IPS-NIHi11 (cell line): ENCODE results near the gene UBQLN4.
"Not testable (repeated sequence)": the region's sequence is repeated elsewhere in the genome, so short reads cannot be mapped to it uniquely, and the experiment has no call there.

Experiments used
- DNase-seq: peaks from one replicate; pipeline ENCODE4 v3.0.0; 2012; ENCODE audit warnings: mixed read lengths, low spot score

The UBQLN4 gene

DNA sequence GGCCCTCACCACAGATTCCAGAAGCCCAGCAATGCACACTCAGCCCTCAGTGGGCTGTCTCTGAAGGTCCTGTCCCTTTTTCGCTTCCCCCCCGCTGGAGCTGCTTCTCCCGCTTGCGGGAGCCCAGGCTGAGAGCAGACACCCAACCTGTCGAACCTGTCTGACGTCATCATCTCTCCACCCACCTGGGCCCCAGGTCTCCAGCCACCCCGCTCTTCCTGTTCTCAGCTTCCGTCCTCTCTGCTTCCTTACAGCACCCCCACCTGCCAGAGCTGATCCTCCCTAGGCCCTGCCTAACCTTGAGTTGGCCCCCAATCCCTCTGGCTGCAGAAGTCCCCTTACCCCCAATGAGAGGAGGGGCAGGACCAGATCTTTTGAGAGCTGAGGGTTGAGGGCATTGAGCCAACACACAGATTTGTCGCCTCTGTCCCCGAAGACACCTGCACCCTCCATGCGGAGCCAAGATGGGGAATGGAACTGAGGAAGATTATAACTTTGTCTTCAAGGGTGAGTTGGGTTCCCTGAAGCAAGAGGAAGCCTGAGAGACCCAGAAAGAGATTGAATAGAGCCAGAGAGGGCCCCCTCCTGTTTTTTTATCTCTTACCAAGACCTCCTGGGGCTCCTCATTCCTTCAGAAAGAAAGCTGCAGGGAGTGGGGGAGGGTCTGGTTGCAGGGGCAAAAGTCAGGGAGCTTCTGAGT lies 7.5 kb upstream of the UBQLN4 start, which contains the start of gene RAB25:
TSS of gene RAB25 (plus strand) at position 224 of the 700 bp plus-strand sequence. CDS start at position 465, 241 bp downstream.
- DNase-seq, result peak; percentile 93

DNA sequence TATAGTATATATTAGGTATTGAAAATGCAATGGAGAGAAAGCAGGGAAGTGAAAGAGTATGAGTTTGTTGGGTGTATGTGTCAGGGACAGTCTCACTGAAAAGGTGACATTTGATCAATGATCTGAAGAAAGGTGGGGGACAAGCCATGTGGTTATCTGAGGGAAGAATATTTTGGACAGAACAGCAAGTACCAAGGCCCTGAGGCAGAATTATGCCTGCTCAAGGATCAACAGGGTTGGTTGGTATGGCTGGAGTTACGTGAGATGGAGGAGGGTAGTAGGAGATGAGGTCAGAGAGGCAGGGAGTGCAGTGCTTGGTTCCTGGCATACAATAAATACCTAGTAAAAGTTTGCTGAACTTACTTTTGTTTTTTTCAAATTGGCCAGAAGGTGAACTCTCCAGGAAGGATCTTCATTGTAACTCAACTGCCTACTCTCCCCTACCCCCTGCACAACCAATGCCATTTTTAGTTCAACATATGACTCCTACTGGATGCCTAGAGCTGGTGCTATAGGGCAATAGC lies 2.8 kb upstream of the UBQLN4 start:
- DNase-seq, result no peak

DNA sequence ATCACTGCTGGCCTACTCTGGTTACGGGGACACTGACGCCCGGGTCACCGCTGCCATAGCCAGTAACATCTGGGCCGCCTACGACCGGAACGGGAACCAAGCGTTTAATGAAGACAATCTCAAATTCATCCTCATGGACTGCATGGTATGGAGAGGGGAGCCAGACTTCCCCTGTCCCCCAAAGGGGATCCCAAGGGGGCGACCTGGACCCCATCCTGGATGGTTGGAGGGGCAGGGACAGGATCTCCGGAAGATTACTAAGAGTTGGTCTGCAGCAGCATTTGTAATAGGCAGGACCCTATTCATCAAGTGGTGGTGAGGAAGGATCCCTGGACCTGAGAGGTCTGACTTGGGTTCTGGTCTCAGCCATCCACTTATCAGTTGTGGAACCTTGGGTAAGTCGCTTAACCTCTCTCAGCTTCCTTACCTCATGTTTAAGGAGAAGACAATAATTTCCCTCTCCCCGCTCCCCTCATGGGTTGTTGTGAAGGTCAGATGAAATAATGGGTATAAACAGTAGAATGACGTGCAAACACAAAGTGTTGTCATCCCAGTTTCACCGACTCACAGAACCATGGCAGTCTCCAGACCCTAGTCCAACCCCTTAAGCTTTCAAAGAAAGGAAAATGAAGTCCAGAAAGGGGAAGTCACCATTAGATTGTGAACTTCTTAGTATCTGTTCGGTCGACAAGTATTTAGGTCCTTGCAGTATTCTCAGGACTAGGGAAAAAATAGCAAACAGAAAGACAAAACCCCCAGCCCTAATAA lies 1.9 kb upstream of the UBQLN4 start:
- no peak for DNase-seq

DNA sequence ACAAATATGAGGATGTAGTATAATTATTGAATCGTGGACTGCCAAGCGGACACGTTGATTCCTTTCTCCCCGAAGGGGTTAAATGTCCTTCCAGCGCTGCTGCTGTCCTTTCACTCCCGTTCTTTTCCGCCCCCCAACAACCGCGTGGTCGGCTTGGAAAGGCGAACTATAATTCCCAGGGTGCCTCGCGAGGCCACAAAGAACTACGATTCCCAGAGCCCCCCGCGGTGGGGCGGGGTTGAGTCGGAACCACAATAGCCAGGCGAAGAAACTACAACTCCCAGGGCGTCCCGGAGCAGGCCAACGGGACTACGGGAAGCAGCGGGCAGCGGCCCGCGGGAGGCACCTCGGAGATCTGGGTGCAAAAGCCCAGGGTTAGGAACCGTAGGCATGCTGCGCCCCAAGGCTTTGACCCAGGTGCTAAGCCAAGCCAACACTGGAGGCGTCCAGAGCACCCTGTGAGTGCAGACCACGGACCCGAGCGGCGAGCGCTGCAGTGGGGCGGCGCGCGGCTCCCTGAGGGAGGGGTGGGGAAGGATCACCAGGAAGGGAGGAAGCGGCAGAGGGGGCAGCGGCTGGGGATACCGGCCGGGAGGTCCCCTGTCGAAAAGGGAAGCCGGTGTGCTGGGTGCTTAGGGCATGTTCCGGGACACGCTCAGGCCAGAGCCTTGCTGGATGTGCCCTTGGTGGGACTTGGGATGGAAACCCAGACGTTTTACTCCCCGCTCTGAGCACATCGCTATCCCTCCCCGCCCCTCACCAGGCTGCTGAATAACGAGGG lies 1.1 kb upstream of the UBQLN4 start, which contains the start of gene LAMTOR2:
TSS of gene LAMTOR2 (plus strand) at position 283 of the 781 bp plus-strand sequence. CDS start at position 391, 108 bp downstream.
- peak; percentile 92 for DNase-seq

DNA sequence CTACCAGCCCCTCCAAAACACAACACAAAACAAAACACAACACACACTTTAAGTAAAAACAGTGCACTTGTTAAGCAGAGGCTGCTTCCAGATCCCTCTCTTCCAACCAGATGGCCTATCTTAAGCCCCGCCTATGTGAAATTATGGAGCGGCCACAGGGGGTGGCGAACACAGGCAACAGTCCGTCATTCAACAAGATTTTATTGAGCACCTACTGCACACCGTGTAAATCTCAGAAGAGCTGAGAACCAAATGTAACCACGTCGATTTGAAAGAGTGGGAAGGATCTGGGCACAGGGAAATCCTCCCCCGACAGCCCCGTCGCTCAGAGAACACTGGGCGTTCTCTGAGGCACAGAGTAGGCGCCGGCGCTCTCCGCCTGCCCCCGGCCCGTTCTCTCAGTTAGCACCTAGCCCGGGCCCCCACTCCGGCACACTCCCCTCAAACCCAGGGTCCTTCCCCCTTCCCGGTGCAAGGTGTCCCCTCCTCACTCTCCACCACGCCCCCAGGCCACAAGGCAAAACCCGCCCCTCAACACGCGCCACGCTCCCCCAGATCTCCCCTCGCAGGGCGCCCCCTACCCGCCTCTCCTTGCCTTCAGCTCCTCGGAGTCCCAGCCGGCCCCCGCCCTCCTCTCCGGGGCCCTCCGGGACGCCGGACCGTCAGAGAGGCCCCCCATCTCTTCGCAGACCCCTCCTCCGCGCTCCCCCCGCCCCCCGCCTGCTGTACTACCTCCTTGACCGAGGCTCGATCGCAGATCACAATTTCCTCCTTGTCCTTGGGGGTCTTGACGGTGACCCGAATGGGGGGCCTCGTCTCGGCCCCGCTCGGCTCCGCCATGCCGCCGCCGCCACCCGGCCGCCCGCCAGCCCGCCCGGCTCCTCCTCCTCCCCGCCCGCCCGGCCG lies 483 bp downstream of the UBQLN4 start:
- DNase-seq, result peak; percentile 91

DNA sequence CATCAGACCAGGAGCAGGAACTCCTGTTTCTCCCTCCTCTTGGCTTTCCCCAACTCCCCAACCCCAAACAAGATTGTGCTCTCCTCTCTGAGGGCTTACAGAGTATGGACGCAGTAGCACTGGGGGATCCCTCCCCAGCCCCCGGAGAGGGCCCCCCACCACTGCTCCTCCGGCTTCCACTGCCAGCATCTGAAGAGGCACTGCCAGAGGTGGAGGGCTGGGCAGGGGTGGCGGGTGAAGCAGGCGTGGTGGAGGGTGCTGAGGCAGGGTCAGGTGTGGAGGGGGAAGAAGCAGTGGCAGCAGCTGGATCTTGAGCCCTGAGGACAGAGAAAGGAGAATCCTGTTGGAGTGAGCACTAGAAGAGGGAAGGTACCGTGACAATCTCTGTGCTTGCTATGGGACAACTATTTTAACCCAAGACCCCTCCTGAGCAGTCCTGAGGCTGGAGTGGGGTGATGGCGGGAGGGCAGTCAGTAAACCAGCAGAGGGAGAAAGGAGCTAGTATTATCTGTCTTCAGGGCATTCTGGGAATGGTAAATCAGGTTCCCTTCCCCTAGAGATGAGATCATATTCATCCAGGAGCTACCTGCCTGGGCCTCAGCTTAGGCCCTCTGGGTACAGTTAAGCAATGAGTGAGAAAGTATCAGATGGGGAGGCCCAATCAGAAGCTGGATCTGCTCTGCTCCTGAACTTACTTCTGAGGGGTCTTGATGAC lies 2.4 kb downstream of the UBQLN4 start:
- no peak for DNase-seq

DNA sequence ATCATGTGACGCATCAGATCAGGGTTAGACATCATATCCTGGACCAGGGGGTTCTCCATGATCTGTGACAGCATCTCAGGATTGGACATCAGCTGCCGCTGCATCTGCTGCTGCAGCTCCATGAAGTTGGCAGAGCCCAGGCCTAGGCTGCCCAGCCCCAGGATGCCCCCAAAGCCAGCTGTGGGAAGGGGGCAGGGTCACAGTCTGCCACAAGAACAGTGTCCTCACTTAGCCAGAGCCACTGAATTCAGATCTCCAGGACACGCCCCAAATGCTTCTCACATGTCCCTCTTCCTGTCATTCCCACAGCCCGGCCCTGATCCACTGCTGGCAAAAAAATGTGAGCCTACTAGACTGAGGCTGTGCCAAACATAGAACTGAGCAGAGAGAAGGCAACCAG lies 3.2 kb downstream of the UBQLN4 start:
- no peak for DNase-seq

DNA sequence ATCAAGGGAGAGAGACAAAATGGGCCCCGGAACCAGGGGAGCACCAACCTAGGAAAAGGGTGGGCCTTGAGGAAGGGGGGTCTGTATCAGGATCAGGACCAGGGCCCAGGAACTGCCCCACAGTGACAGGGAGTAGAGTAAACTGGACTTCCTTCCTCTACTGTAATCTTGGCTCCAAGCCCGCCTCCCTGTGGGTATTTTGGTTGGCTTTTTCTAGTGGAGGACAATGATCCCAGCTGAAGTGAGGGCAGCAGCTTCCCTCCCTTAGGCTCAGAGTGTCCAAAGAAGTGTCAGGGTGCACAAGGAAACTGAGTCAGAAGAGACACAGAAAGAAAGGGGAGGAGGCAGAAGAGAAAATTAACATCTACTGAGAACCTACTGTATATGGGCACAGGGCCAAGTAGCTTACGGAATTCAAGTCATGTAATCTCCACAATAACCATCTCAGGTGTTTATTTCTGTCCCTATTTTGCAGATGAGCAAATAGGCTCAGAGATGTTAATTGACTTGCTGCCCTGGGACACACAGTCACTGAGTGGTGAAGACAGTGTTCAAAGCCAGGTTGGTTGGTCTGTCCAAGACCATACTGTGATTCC lies 4.8 kb downstream of the UBQLN4 start:
- no peak for DNase-seq

DNA sequence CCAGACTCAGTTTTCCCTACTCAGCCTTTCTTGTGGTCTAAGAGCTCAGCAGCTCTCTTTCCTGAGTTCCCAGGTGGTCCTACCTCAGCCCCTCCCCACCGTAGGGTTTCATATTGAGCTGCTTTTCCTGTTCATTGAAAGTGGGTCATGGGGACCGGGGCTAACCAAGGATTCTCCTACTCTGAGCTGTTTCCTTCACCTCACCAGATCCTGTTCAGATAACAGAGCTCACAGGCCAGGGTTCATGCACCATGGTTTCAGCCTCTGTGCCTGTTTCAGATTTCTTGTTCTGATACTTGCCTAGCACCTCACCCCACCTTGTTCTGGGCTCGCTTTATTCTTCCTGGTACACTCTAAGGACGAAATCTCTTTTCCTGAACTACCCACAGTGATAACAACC lies 8.5 kb downstream of the UBQLN4 start:
- no peak for DNase-seq

DNA sequence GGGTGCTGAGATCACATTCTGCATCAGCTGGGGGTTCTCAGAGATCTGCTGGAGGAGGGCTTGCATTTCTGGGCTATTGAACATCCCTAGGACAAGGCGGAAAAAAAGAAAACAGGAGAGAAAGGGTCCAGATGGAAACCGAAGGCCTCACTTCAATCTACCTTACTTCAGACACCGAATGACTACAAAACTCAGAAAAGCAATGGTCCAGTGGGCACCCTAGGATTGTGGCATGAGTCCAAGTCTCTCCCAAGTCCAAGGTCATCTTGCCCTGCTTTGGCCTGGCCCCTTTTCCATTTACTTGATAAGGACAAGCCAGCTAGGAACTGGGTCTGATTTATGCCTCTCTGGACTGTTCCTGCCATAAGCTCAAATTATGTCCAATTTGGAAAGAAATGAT lies 10.8 kb downstream of the UBQLN4 start:
- no peak for DNase-seq

DNA sequence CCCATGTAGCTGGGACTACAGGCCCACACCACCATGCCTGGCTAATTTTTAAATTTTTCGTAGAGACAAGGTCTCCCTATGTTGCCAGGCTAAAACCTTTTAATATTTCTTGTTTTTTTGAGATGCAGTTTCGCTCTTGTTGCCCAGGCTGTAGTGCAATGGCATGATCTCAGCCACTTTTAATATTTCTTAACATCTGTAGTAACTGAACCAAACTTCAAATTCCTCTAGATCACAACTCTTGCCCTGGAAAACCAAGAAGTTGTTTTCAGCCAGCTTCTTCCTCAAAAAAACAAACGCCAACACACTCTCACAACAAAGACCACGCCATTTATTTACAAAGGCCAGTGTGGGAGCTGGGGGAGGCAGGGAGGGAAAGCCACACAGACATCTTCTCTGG lies 18.6 kb downstream of the UBQLN4 start:
- not testable (repeated sequence) for DNase-seq

DNA sequence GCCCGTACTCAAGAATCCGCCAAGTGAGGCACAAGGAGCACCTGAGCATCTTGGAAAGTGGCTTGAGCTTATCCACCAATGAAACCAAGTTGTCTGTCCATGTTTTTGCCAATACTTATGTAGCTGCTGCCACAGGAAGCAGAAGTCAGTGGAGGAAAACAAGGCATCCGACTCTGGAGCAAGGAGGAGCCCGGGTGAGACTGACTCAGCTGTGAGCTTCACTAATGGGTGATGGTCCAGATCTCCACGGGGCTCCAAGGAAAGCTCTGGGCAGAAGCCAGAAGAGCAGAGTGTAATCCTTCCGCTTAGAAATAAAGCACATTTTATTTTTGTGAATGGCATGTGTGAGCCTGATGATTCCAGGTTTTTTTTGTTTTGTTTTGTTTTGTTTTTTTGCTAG lies 20.6 kb downstream of the UBQLN4 start:
- DNase-seq, result no peak

DNA sequence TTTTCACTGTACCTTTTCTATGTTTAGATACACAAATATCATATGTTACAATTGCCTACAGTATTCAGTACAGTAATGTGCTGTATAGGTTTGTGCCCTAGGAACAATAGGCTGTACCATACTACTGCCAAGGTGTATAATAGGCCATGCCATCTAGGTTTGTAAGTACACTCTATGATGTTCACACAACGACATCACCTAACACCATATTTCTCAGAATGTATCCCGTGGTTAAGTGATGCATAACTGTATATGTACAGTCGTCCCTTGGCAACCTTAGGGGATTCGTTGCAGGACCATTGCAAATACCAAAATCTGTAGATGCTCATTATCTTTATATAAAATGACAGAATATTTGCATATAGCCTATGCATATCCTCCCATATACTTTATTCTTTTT lies 27.0 kb downstream of the UBQLN4 start:
- no peak for DNase-seq

DNA sequence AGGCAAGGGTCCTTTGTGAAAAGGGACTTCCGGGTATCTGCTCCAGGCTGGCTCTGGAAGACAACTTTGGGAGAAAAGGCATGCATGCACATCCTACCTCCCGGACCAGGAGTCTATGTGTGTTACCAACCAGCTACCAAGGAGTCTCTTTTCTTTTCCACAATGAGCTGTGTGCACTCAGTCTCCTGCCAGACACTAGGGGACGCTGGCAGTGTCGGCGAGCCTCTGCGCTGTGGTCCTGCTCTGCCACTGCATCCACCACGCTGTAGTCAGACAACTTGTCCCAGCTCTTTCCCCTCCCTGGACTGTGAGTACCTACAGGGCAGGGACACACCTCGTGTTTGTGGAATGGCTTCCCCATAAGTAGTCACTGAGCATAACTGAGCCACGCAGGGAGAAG lies 27.7 kb downstream of the UBQLN4 start:
- peak; percentile 84 for DNase-seq

DNA sequence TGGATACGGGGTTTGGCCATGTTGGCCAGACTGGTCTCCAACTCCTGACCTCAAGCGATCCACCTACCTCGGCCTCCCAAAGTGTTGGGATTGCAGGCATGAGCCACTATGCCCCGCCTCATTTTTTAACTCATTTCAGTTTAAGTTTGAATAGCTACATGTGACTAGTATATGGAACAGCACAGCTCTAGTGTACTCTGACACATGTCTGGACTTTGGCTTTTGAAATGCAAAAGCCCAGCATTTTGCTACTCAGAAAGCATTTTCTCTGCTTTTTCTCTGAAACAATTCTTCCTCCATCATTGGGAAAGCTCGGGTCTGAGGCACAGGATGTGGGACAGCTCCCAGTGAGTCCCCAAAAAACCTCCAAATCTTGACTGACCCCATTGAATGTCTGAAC lies 28.8 kb downstream of the UBQLN4 start:
- DNase-seq, result no peak

DNA sequence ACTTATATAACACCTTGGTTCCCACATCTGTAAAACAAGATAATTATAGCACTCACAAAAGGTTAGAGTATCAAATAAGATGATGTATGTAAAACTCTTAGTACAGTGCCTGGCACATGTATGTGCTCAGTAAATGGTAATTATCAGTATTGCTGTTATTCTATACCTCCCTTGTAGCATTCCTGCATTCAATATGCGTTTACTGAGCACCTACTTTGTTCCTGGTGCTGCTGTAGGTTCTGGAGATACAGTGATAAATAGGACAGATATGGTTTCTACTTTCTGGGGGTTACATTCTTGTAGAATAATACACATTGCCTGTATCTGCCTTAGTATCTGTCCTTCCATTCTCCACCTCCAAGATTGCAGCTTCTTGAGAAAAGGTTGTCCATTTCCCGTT lies 31.6 kb downstream of the UBQLN4 start:
- DNase-seq, result no peak

DNA sequence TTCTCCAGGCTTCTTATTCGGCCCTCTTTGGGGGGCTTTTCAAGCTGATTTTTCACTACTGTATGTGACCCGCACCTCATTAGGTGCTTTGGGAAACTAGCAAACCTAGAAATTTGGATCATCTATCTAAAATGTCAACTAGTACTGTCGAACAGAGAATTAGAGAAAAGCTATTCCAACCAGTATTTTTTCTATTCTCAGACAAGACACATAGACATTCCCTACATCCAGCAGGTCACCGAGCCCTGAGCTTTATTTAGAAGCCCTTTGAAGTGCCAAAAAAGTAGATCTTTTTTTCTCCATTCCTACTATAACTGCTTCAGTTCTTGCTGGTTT lies 32.5 kb downstream of the UBQLN4 start:
- no peak for DNase-seq

DNA sequence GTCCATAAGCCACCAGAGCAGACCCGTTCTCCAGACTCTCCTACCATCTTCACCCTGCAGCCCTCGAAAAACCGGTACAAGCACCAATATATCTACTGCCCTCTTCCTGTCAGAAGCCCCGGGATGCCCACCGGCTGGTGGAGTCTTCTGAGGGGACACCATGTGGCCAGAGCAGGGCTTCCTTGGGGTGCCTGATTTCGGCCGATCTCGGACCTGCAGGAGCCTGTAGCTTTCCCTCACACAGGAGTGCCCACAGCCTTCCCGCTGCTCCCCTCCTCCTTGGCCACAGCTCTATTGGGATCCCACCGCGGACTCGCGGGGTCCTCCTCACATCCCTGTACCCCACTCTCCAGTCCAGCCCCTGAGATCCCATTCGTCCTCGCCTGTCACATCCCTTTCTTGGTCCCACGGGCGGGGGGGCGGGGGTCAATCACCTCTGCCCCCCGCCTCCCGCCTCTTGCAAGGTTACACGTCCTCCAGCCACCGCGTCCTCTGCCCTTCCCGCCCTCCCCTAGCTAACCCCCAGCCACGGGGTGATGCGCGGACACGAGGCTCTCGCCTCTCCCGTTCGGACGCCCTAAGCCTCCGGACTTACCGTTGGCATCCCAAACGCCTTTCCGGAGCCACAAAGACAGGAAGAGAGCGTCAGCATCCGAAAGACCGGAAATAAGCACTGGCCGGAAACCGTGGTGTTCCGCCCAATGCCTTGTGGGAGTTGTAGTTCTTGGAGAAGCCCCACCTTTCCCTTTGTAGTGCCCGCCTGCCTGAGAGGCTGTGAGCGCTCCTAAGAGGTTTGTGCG lies 33.1 kb downstream of the UBQLN4 start, which contains the start of gene SSR2:
TSS of gene SSR2 (minus strand) at position 659 of the 800 bp plus-strand sequence. CDS start 784 bp downstream, outside the sequence.
- DNase-seq, result peak; percentile 96

DNA sequence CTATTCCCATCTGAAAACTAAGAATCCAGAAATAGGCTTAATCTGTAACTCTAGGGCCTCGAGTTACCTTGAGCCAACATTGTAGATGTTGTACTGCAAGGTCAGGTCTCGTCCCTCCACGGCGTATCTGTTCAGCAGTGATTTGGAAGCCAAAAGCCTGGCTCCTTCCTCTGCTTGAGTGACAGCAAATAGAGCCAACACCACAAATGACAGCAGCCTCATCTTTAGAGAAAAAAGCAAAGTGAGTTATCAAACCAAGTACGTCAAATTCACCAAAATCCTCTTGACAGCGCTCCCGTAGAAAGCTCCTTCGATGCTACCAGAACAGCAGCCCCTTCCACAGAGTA lies 33.7 kb downstream of the UBQLN4 start:
- DNase-seq, result no peak
